MM.1S (cell line): ENCODE data around the gene DRD3.

Experiments
- DNase-seq: peaks from one replicate; pipeline ENCODE4 v3.0.0-alpha.2; 2015
- H2AFZ ChIP-seq: fragments of 300-600 bp; sonication (generic); 2 replicates; pipeline ENCODE4 v1.6.0; 2016; ENCODE audit warnings: antibody characterized with exemption, low read length
- H3F3A ChIP-seq: fragments of 300-600 bp; sonication (generic); 2 replicates; pipeline ENCODE4 v1.6.1; 2016; ENCODE audit warnings: mild to moderate bottlenecking, antibody characterized with exemption, low read length, moderate library complexity, mixed read lengths; ENCODE audit not compliant: insufficient read depth
- H3K27ac ChIP-seq: fragments of 300-600 bp; sonication (generic); 2 replicates; pipeline ENCODE4 v1.5.1; 2016; ENCODE audit warnings: mild to moderate bottlenecking, low read length
- H3K27me3 ChIP-seq: fragments of 300-600 bp; sonication (generic); replicated peaks from 2 replicates; pipeline ENCODE4 v1.6.0; 2016; ENCODE audit warnings: low read length; ENCODE audit not compliant: insufficient read depth
- H3K36me3 ChIP-seq: fragments of 300-600 bp; sonication (generic); replicated peaks from 2 replicates; pipeline ENCODE4 v1.6.1; 2016; ENCODE audit warnings: mild to moderate bottlenecking, low read length, mixed read lengths; ENCODE audit not compliant: insufficient read depth
- H3K4me1 ChIP-seq: fragments of 300-600 bp; sonication (generic); 2 replicates; pipeline ENCODE4 v1.6.1; 2016; ENCODE audit warnings: low read length, mixed read lengths
- H3K4me2 ChIP-seq: fragments of 300-600 bp; sonication (generic); 2 replicates; pipeline ENCODE4 v1.6.0; 2016; ENCODE audit warnings: low read depth, low read length
- H3K4me3 ChIP-seq: fragments of 300-600 bp; sonication (generic); 2 replicates; pipeline ENCODE4 v1.5.1; 2016; ENCODE audit warnings: low read length, mixed read lengths
- H3K79me2 ChIP-seq: fragments of 300-600 bp; sonication (generic); 2 replicates; pipeline ENCODE4 v1.6.1; 2016; ENCODE audit warnings: mixed run types, low read length, mixed read lengths
- H3K9ac ChIP-seq: fragments of 300-600 bp; sonication (generic); 2 replicates; pipeline ENCODE4 v1.6.1; 2016; ENCODE audit warnings: low read length, mixed read lengths
- H3K9me2 ChIP-seq: fragments of 300-600 bp; sonication (generic); replicated peaks from 2 replicates; pipeline ENCODE4 v1.6.1; 2016; ENCODE audit warnings: mild to moderate bottlenecking, low read length, mixed read lengths; ENCODE audit not compliant: insufficient read depth
- H3K9me3 ChIP-seq: fragments of 300-600 bp; sonication (generic); replicated peaks from 2 replicates; pipeline ENCODE4 v1.6.1; 2016; ENCODE audit warnings: mild to moderate bottlenecking, low read length, mixed read lengths; ENCODE audit not compliant: insufficient read depth
- H4K20me1 ChIP-seq: fragments of 300-600 bp; sonication (generic); 2 replicates; pipeline ENCODE4 v1.6.1; 2016; ENCODE audit warnings: mild to moderate bottlenecking, low read length, moderate library complexity, mixed read lengths; ENCODE audit not compliant: insufficient read depth
- EZH2 ChIP-seq: fragments of 300-600 bp; sonication (generic); optimal IDR thresholded peaks from 2 replicates; pipeline ENCODE3; 2017; ENCODE audit warnings: low read depth, mild to moderate bottlenecking, antibody characterized with exemption, low read length, mixed read lengths
- EZH2phosphoT487 ChIP-seq: fragments of 300-600 bp; sonication (generic); IDR thresholded peaks from 2 replicates; pipeline ENCODE4 v1.6.1; 2018; ENCODE audit warnings: antibody characterized with exemption, low read length
- TF ChIP-seq, protein P1 (sequence below): fragments of 300-600 bp; sonication (generic); IDR thresholded peaks from 2 replicates; pipeline ENCODE4 v1.5.1; 2016; ENCODE audit warnings: antibody characterized with exemption, low read length, mixed read lengths

DRD3 gene

DNA sequence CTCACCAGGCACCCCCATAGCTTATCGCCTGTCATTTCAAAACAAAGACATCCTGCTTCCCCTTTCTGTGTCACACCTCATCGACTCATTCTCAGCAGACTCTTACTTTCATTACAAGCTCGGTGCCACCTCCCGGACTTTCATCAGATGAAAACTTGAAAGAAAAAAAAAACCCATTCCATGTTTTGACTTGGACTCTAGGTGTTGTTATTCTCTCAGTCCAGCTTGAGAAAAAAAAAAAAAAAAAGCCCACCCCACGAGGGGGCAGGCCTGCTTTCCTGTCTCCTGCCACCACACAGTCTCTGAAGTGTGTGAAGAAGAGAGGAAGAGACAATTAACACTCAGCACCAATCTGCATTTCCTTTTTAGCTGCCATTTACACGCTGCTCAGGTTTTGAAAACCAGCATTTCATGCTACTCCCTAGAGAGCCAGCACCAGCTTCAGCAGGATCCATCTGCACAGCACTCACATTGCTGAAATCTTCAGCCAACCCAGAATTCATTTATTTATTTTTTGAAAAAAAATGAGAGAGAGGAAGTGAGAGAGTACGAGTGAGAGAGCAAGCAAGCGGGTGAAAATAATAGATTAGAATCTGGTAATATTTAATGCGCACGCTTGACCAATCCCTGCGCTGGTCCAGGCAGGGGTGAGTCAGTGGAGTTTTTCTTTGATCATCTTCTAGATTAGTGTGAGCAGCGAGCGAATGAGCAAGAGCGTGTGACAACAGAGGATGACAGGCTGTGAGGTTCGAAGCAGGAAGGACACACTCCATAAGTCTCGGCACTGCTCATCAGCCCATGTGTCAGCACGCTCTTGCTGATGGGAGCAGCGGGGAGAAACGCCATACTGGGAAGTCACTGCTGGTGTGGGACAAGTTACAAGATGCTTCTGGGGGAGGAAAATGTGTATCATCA lies 35.0 kb upstream of the DRD3 start:
- TF ChIP-seq, protein P1, sequence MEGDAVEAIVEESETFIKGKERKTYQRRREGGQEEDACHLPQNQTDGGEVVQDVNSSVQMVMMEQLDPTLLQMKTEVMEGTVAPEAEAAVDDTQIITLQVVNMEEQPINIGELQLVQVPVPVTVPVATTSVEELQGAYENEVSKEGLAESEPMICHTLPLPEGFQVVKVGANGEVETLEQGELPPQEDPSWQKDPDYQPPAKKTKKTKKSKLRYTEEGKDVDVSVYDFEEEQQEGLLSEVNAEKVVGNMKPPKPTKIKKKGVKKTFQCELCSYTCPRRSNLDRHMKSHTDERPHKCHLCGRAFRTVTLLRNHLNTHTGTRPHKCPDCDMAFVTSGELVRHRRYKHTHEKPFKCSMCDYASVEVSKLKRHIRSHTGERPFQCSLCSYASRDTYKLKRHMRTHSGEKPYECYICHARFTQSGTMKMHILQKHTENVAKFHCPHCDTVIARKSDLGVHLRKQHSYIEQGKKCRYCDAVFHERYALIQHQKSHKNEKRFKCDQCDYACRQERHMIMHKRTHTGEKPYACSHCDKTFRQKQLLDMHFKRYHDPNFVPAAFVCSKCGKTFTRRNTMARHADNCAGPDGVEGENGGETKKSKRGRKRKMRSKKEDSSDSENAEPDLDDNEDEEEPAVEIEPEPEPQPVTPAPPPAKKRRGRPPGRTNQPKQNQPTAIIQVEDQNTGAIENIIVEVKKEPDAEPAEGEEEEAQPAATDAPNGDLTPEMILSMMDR: peak; percentile 9; the same call in 1 of the 2 replicates
- TF ChIP-seq EZH2: no peak
- no peak for TF ChIP-seq EZH2phosphoT487
- no peaks in the 10 kb centered on the region for H3K4me1 ChIP-seq
- no peak overlapping the region for H3K27ac ChIP-seq
- peak; percentile 26 for DNase-seq
- H3K9me2 ChIP-seq: no peaks in the 10 kb centered on the region
- H3K79me2 ChIP-seq: no peaks in the 10 kb centered on the region
- peak overlapping the region; percentile 25; the same call in 1 of the 2 replicates for H3K4me3 ChIP-seq
- H4K20me1 ChIP-seq: no peaks in the 10 kb centered on the region
- peak overlapping the region; percentile 3; the same call in 1 of the 2 replicates for H3K9ac ChIP-seq
- peak overlapping the region; percentile 44 for H2AFZ ChIP-seq
- no peaks in the 10 kb centered on the region for H3K27me3 ChIP-seq
- no peaks in the 10 kb centered on the region for H3K36me3 ChIP-seq
- H3K9me3 ChIP-seq: no peaks in the 10 kb centered on the region
- H3F3A ChIP-seq: no peaks in the 10 kb centered on the region
- peak overlapping the region; percentile 44; the same call in 1 of the 2 replicates for H3K4me2 ChIP-seq

DNA sequence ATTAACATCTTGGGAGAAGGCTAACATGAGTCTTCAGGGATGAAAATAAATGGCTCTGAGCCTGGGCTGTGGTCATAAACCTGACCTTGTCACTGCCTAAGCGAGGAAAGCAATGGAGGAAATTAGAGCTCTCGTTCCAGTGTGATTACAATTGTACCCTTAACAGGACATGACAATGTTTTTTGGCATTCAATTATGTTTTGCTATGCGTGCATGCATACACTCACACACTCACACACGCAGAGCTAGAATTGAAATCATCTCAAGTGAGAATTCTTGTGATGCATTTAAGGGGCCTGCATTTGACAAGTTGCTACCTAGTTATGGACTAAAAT lies 34.4 kb upstream of the DRD3 start:
- Histone ChIP-seq H3K4me2 (peak overlapping the region; percentile 44; the same call in 1 of the 2 replicates), H3K9me2 (no peaks in the 10 kb centered on the region), H3K36me3 (no peaks in the 10 kb centered on the region), H3K79me2 (no peaks in the 10 kb centered on the region), H3K9me3 (no peaks in the 10 kb centered on the region), H3K27ac (no peak overlapping the region), H3F3A (no peaks in the 10 kb centered on the region), H2AFZ (no peak overlapping the region), H3K4me3 (peak overlapping the region; percentile 25; the same call in 1 of the 2 replicates), H3K27me3 (no peaks in the 10 kb centered on the region), H4K20me1 (no peaks in the 10 kb centered on the region), H3K4me1 (no peaks in the 10 kb centered on the region), H3K9ac (peak overlapping the region; percentile 3; the same call in 1 of the 2 replicates)
- no peak for DNase-seq
- TF ChIP-seq, protein P1: no peak
- TF ChIP-seq EZH2phosphoT487 (no peak), EZH2 (no peak)

DNA sequence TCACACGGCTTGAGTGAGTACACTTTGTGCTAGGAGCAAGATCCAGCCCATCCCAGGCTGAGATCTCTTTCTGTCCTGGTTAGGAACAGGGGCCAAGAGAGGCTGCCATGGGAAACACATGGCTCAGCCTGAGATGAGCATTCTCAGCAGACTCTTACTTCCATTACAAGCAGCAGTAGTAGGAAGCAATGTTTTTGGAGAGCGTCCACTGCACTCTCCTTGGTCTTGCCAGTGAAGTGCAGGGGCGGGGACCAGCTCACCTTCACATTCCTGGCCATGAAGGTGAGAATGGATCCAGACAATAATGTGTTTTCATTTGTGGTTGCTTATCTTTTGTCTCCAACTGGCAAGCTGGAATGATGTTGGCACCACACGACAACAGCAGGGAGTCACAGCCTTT lies 33.8 kb upstream of the DRD3 start:
- DNase-seq: no peak
- no peak overlapping the region for H3K4me3 ChIP-seq
- H2AFZ ChIP-seq: no peak overlapping the region
- H3K4me2 ChIP-seq: no peak overlapping the region
- H3K27ac ChIP-seq: no peak overlapping the region
- H3K79me2 ChIP-seq: no peaks in the 10 kb centered on the region
- no peaks in the 10 kb centered on the region for H3K9me2 ChIP-seq
- H4K20me1 ChIP-seq: no peaks in the 10 kb centered on the region
- H3K27me3 ChIP-seq: no peaks in the 10 kb centered on the region
- TF ChIP-seq EZH2: no peak
- TF ChIP-seq, protein P1: no peak
- H3K36me3 ChIP-seq: no peaks in the 10 kb centered on the region
- no peak overlapping the region for H3K9ac ChIP-seq
- H3F3A ChIP-seq: no peaks in the 10 kb centered on the region
- H3K9me3 ChIP-seq: no peaks in the 10 kb centered on the region
- H3K4me1 ChIP-seq: no peaks in the 10 kb centered on the region
